ENCODE data around the gene RAD51B. TPM values are rescaled to one million over a fixed set of nuclear protein-coding genes. Genes with fewer than 3 reads are reported as not detected.

RAD51B gene
- total RNA-seq, 1 experiment from 2014 or later, result 20.0 TPM

GRCh38 chr14:68685419-68686204 is 866.0 kb downstream of the RAD51B start:
- peak overlapping the region; percentile 55 for H3K4me2 ChIP-seq (ENCODE audit: low read length)
- no peaks in the 10 kb centered on the region for H3K9me3 ChIP-seq (ENCODE audit: control insufficient read depth in 1 of 2, insufficient read depth in 1 of 2, low read depth in 1 of 2, low read length in 2 of 2)
- H3K9ac ChIP-seq (ENCODE audit: low read length), result peak overlapping the region; percentile 24
- RAD21 ChIA-PET (ENCODE audit: low non-redundant PET in 1 of 2, low total read pairs in 2 of 2, uncharacterized antibody in 2 of 2, unreplicated experiment in 2 of 2), result interaction anchor here in 1 of 2 experiments (0.6 kb wide), 1 partner anchor 436 kb away, joined by 3 read pairs; no protein-coding TSS in a partner anchor
- peak; percentile 86 for DNase-seq (ENCODE audit: low read depth, low spot score)
- H3K36me3 ChIP-seq (ENCODE audit: control insufficient read depth in 1 of 2, insufficient read depth in 2 of 2, low read length in 2 of 2), result no peaks in the 10 kb centered on the region
- H3K4me3 ChIP-seq (replicated peaks in 1 of 2; ENCODE audit: low read depth in 1 of 2, low read length in 2 of 2), result peak overlapping the region in 1 of 2 experiments; percentile 2; a peak in 1 of 4 replicates
- POLR2A ChIA-PET, result interaction anchor here (0.7 to 1.2 kb wide), 3 partner anchors 28 to 107 kb away, joined by 3 to 7 read pairs (median 5); partner anchors contain the start of gene ZFP36L1
- ATAC-seq, result peak; percentile 79
- intact Hi-C loops (cut with micrococcal nuclease), result loop anchor here (10.0 kb wide), 2 partner anchors 221 to 431 kb away; no protein-coding TSS in a partner anchor
- BruUV-seq (replicated peaks), result no TSS peak
- H3K27ac ChIP-seq (ENCODE audit: low read depth, low read length), result peak overlapping the region; percentile 66
- no peaks in the 10 kb centered on the region for H3K9me2 ChIP-seq (ENCODE audit: insufficient read depth)
- no peaks in the 10 kb centered on the region for H3K27me3 ChIP-seq (ENCODE audit: insufficient read depth, low read length)
- no peak overlapping the region for H2AFZ ChIP-seq (ENCODE audit: low read depth, low read length, poor library complexity, severe bottlenecking)
- H4K20me1 ChIP-seq (ENCODE audit: insufficient read depth), result no peaks in the 10 kb centered on the region
- CTCF ChIA-PET, result no interaction called here
- H3K4me1 ChIP-seq (ENCODE audit: control insufficient read depth in 1 of 2, insufficient read depth in 2 of 2, low read length in 2 of 2), result peaks cover 55 to 85% of the 10 kb centered on the region in 2 experiments
- no peaks in the 10 kb centered on the region for H3K79me2 ChIP-seq (ENCODE audit: insufficient read depth, low read length)
- peak; percentile 87 for TF ChIP-seq JUND (IDR thresholded peaks at IDR 0.05)
- no peak for TF ChIP-seq REST (IDR thresholded peaks at IDR 0.05; ENCODE audit: low read depth)
- TF ChIP-seq SP1 (IDR thresholded peaks at IDR 0.05; ENCODE audit: low read depth), result peak; percentile 79
- TF ChIP-seq, protein P1, sequence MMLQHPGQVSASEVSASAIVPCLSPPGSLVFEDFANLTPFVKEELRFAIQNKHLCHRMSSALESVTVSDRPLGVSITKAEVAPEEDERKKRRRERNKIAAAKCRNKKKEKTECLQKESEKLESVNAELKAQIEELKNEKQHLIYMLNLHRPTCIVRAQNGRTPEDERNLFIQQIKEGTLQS (IDR thresholded peaks at IDR 0.05), result no peak
- TF ChIP-seq POLR2A (IDR thresholded peaks at IDR 0.05; ENCODE audit: borderline replicate concordance, extremely low read depth, insufficient read depth, insufficient read length), result no peak
- peak; percentile 50; the same call in 1 of the 2 replicates for TF ChIP-seq POLR2AphosphoS5 (IDR thresholded peaks at IDR 0.05; ENCODE audit: low read depth, low read length)
- TF ChIP-seq SIN3A (IDR thresholded peaks at IDR 0.05; ENCODE audit: low read depth), result peak; percentile 93
- TF ChIP-seq FOSL1 (IDR thresholded peaks at IDR 0.05; ENCODE audit: low read depth), result peak; percentile 67; the same call in 1 of the 2 replicates
- TF ChIP-seq CEBPB (IDR thresholded peaks at IDR 0.05; ENCODE audit: low read depth), result peak; percentile 70
- TF ChIP-seq RAD21 (IDR thresholded peaks at IDR 0.05; ENCODE audit: low read depth), result peak; percentile 13; the same call in 1 of the 2 replicates
- no peak for TF ChIP-seq EZH2phosphoT487 (IDR thresholded peaks at IDR 0.05; ENCODE audit: borderline replicate concordance)
- TF ChIP-seq ZFX (IDR thresholded peaks at IDR 0.05), result no peak
- peak; percentile 92 for TF ChIP-seq TCF7L2 (IDR thresholded peaks at IDR 0.05; ENCODE audit: borderline replicate concordance, extremely low read depth, insufficient read depth, insufficient read length)
- no peak for TF ChIP-seq EZH2 (IDR thresholded peaks at IDR 0.05)
- TF ChIP-seq, protein P2, sequence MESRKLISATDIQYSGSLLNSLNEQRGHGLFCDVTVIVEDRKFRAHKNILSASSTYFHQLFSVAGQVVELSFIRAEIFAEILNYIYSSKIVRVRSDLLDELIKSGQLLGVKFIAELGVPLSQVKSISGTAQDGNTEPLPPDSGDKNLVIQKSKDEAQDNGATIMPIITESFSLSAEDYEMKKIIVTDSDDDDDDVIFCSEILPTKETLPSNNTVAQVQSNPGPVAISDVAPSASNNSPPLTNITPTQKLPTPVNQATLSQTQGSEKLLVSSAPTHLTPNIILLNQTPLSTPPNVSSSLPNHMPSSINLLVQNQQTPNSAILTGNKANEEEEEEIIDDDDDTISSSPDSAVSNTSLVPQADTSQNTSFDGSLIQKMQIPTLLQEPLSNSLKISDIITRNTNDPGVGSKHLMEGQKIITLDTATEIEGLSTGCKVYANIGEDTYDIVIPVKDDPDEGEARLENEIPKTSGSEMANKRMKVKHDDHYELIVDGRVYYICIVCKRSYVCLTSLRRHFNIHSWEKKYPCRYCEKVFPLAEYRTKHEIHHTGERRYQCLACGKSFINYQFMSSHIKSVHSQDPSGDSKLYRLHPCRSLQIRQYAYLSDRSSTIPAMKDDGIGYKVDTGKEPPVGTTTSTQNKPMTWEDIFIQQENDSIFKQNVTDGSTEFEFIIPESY (IDR thresholded peaks at IDR 0.05; ENCODE audit: extremely low read depth, insufficient replicate concordance, low read length), result no peak
- TF ChIP-seq, protein P3, sequence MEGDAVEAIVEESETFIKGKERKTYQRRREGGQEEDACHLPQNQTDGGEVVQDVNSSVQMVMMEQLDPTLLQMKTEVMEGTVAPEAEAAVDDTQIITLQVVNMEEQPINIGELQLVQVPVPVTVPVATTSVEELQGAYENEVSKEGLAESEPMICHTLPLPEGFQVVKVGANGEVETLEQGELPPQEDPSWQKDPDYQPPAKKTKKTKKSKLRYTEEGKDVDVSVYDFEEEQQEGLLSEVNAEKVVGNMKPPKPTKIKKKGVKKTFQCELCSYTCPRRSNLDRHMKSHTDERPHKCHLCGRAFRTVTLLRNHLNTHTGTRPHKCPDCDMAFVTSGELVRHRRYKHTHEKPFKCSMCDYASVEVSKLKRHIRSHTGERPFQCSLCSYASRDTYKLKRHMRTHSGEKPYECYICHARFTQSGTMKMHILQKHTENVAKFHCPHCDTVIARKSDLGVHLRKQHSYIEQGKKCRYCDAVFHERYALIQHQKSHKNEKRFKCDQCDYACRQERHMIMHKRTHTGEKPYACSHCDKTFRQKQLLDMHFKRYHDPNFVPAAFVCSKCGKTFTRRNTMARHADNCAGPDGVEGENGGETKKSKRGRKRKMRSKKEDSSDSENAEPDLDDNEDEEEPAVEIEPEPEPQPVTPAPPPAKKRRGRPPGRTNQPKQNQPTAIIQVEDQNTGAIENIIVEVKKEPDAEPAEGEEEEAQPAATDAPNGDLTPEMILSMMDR (IDR thresholded peaks at IDR 0.05 in 2 of 3, conservative IDR thresholded peaks at IDR 0.05 in 1 of 3; ENCODE audit: borderline replicate concordance in 1 of 3, insufficient read depth in 1 of 3, low read depth in 2 of 3, low read length in 2 of 3), result no peak
- no peak for TF ChIP-seq ZNF274 (IDR thresholded peaks at IDR 0.05; ENCODE audit: low read depth, low read length)
- peak; percentile 55 for TF ChIP-seq YY1 (IDR thresholded peaks at IDR 0.05; ENCODE audit: extremely low read depth, insufficient replicate concordance, low read depth, low read length)

Data from HCT116 (cell line).